Measurements from ENCODE around the gene EHMT1.

Gene EHMT1

GRCh38 chr9:137748741-137749140 lies 129.9 kb downstream of the EHMT1 start:
- TF ChIP-seq CTCF (IDR thresholded peaks at IDR 0.05; ENCODE audit: insufficient read depth, low read length) (no peak), POLR2AphosphoS5 (IDR thresholded peaks at IDR 0.05; ENCODE audit: low read depth) (no peak), REST (IDR thresholded peaks at IDR 0.05; ENCODE audit: insufficient replicate concordance, low read depth) (no peak), SPI1 (IDR thresholded peaks at IDR 0.05; ENCODE audit: borderline replicate concordance, low read depth) (no peak), GABPA (IDR thresholded peaks at IDR 0.05; ENCODE audit: low read depth) (no peak)
- Histone ChIP-seq H3K27me3 (ENCODE audit: insufficient read depth, poor library complexity, severe bottlenecking) (no peaks in the 10 kb centered on the region), H3K4me3 (replicated peaks; ENCODE audit: insufficient read depth, low read length) (no peak overlapping the region), H3K27ac (replicated peaks) (no peak overlapping the region)
- no peak for DNase-seq (ENCODE audit: low read depth in 1 of 2, low spot score in 1 of 2)

- TF ChIP-seq GABPA (IDR thresholded peaks at IDR 0.05; ENCODE audit: low read depth) = no peak
- no peak for TF ChIP-seq CTCF (IDR thresholded peaks at IDR 0.05; ENCODE audit: insufficient read depth, low read length)
- no peak for TF ChIP-seq REST (IDR thresholded peaks at IDR 0.05; ENCODE audit: insufficient replicate concordance, low read depth)
- no peak for TF ChIP-seq POLR2AphosphoS5 (IDR thresholded peaks at IDR 0.05; ENCODE audit: low read depth)
- TF ChIP-seq SPI1 (IDR thresholded peaks at IDR 0.05; ENCODE audit: borderline replicate concordance, low read depth) = no peak
- DNase-seq (ENCODE audit: low read depth in 1 of 2, low spot score in 1 of 2) = no peak
- Histone ChIP-seq H3K4me3 (replicated peaks; ENCODE audit: insufficient read depth, low read length) (no peak overlapping the region), H3K27ac (replicated peaks) (no peak overlapping the region), H3K27me3 (ENCODE audit: insufficient read depth, poor library complexity, severe bottlenecking) (no peaks in the 10 kb centered on the region)
These were observed 130.7 kb downstream of the EHMT1 start for GRCh38 chr9:137749511-137749910.

- no peak for TF ChIP-seq POLR2AphosphoS5 (IDR thresholded peaks at IDR 0.05; ENCODE audit: low read depth)
- no peak for TF ChIP-seq GABPA (IDR thresholded peaks at IDR 0.05; ENCODE audit: low read depth)
- no peak for TF ChIP-seq SPI1 (IDR thresholded peaks at IDR 0.05; ENCODE audit: borderline replicate concordance, low read depth)
- no peak for TF ChIP-seq CTCF (IDR thresholded peaks at IDR 0.05; ENCODE audit: insufficient read depth, low read length)
- no peak for TF ChIP-seq REST (IDR thresholded peaks at IDR 0.05; ENCODE audit: insufficient replicate concordance, low read depth)
- DNase-seq (ENCODE audit: low read depth in 1 of 2, low spot score in 1 of 2) = no peak
- Histone ChIP-seq H3K27ac (replicated peaks) (no peak overlapping the region), H3K27me3 (ENCODE audit: insufficient read depth, poor library complexity, severe bottlenecking) (no peaks in the 10 kb centered on the region), H3K4me3 (replicated peaks; ENCODE audit: insufficient read depth, low read length) (no peak overlapping the region)
These were observed 131.2 kb downstream of the EHMT1 start for GRCh38 chr9:137750007-137750406.
